NCI-H146 treated with DMSO at 0.1 percent for 48 hours (cell line): ENCODE data around the gene ATAD2B.
"Not testable (repeated sequence)": the region's sequence is repeated elsewhere in the genome, so short reads cannot be mapped to it uniquely, and the experiment has no call there.

Experiments used
- DNase-seq: peaks from one replicate; lab custom pipeline; 2025; ENCODE audit not compliant: unreplicated experiment; lab: John Stamatoyannopoulos, UW

Gene ATAD2B

DNA sequence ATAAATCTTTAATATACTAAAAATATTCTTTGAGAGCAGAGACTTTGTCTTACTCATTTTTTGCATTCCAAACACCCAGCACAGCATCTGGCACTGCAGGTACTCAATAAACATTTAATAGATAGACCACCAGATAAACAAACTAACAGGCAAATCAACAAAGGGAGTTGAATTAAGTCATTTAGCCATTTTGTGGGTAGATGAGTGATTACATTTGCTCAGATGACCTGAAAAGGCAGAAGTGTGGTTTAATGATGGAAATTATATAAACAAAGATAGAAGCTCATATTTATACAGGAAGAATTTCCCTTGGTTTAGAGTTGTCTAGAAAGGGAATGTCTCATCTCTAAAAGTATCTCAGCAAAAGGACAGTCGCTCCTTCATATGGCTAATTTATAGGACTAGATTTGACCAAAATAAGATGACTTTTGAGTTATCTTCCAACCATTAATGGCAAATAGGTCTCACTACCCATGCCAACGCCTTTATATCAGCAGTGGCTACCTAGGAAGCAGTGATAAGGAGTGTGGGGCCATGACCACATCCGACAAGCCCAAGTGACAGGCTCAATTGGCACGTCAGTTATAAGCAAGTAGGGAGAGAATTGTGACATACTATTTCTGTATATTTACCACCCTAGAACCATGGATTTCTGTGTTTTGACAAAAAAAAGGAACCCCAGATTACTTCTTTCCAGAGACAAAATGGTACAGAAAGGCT is 173.5 kb downstream of the ATAD2B start:
- DNase-seq: no peak

DNA sequence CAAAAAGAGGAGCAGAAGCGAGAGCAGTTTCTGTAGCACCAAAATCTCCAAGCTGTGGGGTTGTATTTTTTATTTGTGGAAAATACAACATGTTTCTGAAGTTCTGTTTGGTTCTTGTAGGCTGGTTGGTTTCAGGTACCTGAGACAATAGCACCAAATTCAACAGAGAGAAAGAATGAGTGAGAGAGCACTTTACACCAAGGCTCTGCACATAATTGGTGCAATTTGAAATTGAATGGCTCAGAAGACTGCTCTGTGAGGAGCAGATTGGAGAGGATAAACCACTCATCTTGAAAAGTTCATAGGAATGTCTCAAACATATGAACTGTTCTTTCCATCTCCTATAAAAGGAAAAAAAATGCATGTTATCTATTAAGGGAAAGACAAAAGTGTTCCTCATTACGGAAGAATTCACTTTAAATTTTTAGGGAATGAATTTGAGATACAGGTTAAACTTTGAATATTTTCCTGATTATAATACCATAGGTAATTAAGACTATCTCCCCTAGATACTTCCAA is 175.1 kb downstream of the ATAD2B start:
- DNase-seq: no peak

DNA sequence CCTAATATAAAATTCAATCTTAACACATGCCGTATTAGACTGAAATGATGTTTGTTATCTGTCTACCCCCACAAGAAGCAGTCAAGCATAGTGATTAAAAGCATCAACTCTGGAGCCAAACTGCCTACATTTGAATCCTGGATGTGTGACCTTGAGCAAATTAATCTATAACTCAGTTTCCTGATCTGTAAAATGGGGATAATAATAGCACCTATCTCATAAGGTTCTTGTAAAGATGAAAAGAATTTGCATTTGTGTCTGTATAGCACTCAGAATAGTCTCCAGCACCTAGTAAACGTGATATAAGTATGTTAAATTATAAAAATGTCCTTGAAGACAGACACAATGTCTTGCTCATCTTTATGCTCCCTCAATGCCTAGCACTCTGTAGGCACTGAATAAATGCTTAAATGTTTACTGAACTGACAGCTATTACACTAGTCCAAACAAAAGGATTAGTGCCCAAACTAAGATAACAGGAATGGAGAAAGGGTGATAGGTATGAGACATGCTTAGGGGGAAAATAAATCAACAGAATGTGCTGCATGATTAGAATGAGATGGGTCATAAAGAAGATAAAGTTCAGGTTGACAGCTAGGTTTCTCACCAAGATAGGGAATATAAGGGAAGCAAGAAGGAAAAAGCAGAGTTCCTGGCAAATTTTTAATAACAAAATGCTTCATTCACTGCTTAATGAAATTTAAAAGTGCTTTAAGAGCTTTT is 180.6 kb downstream of the ATAD2B start:
- DNase-seq: no peak

DNA sequence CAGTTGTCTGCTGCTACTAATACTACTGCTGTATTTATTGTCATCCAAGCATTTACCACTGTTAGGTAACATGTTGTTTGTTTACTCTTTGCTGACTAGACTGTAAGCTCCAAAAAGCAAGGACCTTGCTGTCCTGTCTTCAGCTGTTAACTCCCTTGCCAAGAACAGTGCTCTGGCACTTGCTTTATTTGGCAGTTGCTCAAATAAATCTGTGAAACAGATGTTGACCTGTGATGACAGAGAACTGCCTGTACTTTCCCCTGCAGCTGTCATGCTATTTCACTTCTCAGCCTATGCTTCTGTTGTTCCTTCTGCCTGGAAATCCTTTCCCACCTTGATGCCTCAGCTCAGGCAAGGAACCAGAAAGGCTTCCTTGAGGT is 181.2 kb downstream of the ATAD2B start:
- DNase-seq: no peak

DNA sequence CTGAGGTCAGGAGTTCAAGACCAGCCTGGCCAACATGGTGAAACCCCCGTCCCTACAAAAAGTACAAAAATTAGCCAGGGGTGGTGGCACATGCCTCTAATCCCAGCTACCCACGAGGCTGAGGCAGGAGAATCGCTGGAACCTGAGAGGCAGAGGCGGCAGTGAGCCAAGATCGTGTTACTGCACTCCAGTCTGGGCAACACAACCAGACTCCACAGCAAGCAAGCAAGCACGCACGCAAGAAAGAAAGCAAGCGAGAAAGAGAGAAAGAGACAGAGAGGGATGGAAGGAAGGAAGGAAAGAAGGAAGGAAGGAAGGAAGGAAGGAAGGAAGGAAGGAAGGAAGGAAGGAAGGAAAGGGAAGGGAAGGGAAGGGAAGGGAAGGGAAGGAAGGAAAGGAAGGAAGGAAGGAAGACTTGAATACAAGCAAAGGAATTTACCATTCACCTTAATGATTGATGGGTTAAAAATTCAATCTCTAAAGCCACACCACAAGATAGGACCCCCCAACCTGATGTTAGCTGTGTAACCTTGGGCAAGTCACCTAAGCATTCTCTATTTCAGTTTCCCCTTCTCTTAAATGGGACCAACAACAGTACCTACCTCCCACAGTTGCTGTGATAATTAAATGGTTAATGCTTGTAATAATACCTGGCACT is 181.7 kb downstream of the ATAD2B start:
- DNase-seq: no peak

DNA sequence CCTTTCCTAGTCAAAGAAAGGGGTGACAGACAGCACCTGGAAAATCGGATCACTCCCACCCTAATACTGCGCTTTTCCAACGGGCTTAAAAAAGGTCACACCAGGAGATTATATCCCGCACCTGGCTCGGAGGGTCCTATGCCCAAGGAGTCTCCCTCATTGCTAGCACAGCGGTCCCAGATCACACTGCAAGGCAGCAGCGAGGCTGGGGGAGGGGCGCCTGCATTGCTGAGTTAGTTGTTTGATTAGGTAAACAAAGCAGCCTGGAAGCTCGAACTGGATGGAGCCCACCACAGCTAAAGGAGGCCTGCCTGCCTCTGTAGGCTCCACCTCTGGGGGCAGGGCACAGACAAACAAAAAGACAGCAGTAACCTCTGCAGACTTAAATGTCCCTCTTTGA is 190.1 kb downstream of the ATAD2B start:
- DNase-seq: not testable (repeated sequence)

DNA sequence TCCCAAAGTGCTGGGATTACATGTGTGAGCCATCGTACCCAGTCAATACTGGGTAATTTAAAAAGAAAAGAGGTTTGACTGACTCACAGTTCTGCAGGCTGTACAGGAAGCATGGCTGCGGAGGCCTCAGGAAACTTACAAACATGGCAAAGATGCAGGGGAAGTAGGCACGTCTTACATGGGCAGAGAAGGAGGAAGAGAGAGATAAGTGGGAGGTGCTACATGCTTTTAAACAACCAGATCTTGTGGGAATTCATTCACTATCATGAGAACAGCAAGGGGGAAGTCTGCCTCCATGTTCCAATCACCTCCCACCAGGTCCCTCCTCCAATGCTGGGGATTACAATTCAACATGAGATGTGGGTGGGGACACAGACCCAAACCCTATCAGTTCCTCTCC is 192.5 kb downstream of the ATAD2B start:
- DNase-seq: no peak

DNA sequence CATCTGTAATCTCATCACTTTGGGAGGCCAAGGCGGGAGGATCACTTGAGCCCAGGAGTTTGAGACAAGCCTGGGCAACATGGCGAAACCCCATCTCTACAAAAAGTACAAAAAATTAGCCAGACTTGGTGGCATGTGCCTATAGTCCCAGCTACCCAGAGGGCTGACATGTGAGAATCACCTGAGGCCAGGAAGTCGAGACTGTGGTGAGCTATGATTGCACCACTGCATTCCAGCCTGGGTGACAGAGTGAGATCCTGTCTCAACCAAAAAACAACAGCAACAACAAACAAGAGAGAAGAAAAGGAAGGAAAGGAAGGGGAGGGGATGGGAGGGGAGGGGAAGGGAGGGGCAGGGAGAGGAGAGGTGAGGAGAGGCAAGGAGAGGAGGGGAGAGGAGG is 203.9 kb downstream of the ATAD2B start:
- DNase-seq: not testable (repeated sequence)

DNA sequence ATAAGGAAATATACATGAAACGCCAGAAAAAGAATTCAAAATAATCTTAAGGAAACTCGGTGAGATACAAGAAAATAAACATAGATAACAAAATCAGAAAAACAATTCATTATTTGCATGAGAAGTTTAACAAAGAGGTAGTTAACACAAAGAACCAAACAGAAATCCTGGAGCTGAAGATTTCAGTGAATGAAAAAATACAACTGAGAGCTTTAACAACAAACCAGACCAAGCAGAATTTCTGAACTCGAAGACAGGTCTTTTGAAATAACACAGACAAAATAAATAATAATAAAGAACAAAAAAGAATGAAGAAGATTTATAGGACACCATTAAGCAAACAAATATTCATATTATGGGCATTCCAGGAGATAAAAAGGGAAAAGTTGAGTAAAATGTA is 204.7 kb downstream of the ATAD2B start:
- no peak for DNase-seq

DNA sequence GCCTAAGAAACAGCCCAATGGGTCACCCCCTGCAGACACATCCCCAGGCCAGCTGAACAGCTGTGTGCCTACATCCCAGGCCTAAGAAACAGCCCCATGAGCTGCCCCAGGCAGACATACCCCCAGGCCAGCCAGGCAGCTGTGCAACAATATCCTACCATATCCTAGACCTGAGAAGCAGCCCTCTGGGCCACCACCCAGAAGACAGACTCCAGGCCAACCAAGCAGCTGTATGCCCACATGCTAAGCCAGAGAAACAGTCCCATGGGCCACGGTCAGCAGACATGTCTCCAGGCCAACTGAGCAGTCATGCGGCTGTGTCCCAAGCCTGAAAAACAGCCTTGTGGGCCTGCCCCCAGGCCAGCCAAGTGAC is 205.5 kb downstream of the ATAD2B start:
- no peak for DNase-seq

DNA sequence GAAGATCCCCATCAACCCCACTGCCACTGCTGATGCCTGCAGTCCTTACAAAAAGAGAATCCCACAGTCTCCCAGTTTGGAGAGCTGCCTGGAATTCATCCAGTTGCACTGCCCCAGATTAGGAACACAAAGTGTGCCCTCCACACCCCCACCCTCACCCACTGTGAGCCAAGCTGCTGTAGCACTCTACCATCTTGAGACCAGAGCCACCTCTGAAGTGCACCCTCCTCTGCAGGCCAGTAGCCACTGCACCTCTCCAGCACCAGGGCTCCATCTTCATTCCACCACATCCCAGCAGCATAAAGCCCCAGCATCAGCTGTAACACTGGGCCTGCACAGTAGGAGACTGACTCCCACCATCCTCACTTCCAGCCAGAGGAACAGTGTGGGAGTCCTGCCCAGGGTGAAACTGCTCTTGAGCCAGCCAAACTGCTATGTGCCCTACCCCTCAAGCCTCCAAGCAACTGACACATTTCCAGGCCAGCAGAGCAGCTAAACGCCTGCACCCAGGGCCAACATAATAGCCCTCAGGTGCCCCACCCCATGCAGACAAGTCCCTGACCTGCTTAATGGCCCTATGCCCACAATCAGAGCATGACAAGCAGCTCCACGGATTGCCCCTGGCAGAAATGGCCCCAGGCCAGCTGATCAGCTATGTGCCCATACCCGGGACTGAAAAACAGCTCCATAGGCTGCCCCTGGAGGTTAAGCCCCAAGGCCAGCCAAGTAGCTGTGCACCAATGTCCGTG is 206.0 kb downstream of the ATAD2B start:
- no peak for DNase-seq

DNA sequence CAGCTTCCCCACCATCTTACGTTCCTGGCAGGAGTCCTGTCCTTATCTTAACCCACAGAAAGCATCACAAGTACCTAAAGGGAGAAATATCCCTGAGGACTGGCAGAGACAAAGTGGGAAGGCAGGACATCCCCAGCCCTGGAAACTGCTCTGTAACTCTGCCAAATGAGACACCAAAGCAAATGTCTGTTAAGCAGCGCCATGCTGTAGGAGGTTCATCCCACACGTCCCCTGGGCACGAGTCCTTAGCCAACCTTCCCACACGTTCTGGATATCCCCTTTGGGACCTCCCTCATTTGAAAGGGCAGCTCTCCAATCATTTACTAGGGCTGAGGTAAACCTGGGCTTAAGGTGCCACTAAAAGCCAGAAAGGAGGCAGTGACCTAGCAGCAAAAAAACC is 207.2 kb downstream of the ATAD2B start:
- no peak for DNase-seq

DNA sequence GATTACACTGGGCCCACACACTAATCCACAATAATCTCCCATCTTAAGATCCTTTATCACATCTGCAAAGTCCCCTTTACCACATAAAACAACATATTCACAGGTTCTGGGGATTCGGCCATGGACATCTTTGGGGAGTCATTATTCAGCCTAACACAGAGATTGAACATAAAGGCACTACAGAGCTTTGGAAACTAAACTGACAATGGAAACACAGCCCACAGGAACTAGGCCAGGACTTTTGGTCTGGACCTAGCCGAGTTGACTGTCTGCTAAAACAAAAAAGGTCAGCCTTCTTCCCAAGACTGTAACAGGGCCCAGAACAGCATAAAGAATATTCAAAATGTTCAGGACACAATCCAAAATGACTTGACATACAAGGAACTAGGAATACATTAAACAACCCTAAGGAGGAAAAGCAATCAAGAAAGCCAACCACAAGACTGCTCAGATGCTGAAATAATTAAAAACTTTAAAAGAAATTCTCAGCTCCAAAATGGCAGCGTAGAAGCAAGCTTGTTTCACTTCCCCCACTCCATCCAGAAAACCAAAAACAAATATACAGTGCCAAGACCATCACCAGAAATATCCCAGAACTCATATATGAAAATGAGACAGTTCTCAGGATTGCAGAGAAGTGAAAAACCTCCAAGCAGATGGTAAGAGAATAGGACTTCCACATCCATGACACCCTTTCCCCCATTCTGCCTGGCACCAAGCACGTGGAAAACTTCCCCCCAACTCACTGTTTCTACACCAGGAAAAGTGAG is 207.8 kb downstream of the ATAD2B start:
- no peak for DNase-seq

DNA sequence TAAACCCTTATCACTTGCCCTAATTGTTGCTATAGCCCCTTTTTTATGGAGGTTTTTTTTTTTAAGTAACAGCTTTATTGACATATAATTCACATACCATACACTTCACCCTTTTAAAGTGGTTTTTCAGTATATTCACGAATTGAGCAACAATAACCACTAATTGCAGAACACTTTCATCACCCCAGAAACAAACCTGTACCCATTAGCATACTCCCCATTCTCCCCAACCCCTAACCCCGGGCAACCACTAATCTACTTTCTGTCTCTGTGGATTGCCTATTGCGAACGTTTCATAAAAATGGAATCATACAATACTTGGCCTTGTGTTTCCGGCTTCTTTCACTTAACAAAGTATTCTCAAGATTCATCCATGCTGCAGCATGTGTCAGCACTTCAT is 213.6 kb downstream of the ATAD2B start:
- no peak for DNase-seq

DNA sequence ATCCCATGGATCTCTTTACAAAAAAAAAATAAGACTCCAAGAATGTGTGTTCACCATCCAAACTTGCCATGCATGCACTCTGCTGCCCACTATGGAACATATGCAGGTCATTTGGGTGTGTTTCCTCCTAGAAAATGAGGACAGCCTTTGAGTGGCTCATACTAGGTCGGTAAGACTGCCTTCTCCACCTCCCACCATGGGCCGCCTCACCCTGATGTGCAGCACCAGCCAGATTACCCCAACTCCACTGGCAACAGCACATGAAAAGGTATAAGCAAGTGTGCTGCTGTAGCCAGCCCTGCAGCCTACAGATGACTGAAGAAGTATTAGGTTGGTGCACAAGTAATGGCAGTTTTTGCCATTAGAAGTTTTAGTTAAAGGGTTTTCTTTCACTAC is 214.2 kb downstream of the ATAD2B start:
- DNase-seq: no peak

DNA sequence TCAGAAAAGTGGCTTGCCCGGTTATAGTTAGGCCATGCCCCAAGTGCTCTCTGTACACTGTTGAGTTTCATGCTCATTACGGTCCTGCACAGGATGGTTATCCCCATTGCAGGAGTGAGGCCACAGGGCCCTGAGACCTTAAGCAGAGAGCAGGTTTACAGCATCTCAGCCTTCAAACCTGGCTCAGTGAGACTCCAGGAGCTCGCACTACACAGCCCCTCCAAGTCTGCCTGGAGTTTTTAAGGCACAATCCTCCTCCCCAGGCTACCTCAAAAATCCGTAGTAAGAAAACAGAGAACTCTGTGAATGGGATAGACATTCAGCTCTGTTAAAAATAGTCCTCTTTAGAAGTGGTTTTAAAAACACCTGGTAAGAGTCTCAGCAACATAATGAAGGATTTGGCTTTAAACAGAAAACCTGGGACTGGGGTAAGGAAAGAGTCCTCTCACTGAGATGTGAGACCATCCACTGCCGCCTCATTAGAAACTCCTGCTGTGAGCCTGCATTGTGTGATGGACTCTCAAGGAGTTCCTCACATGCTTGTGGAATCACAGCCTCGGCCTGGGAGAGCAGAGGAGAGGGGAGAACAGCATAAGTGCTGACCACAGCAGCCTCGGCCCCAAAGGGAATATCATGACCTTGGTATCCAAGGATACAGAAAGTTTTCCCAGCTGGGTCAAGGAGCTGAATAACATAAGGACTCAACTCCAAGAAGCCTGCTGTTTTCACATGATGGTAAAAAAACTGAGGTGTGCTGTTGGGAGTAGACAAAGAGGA is 214.8 kb downstream of the ATAD2B start:
- no peak for DNase-seq

DNA sequence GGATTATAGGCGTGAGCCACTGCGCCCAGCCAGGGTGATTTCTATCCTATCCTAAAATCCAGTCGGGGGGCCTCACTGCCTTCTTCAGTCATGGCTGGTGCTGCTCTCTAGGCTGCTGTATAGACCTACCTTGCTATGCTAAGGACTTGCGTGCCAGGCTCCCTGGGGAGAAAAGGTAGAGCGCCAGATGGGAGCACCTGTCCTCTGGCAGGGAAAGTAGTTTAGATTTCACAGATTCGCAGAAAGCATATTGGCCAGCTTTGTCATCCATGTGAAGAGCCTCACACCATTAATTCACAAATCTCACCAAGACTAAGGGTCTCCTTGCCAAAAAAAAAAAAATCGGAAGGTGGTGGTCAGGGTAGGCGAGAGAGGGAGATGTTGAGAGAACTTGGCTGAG is 217.6 kb downstream of the ATAD2B start:
- no peak for DNase-seq

DNA sequence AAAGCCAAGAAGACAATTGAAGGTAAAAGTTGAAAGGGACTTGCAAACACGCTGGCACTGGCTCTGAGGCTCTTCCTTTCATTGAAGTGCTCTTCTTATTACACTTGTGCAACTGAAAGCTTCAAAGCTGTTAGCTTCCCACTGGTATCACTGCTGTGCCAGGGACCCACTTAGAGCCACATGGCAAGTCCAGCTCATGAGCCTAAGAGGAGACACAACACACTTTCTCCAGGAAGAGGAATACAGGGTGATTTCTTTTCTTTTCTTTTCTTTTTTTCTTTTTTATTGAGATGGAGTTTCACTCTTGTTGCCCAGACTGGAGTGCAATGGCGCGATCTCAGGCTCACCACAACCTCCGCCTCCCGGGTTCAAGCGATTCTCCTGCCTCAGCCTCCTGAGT is 218.2 kb downstream of the ATAD2B start:
- no peak for DNase-seq

DNA sequence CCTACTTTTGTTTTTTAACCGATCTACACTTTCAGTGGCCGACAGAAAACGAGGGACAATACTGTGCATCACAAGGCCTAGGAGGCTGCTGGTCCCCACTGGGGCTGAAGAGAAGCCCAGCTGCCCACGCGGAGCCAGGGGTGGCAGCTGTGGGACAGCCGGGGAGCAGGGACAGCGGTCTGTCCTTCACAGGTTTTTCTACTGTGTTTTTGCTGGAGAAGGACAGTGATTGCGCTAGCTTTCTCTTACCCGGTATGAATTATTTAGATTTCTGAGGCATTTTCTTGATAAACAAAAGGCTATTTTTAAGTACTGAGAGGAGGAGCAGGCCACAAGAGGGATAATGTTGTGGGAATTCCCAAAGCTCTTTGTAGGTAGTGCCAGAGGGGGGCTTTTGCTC is 219.8 kb downstream of the ATAD2B start:
- no peak for DNase-seq

DNA sequence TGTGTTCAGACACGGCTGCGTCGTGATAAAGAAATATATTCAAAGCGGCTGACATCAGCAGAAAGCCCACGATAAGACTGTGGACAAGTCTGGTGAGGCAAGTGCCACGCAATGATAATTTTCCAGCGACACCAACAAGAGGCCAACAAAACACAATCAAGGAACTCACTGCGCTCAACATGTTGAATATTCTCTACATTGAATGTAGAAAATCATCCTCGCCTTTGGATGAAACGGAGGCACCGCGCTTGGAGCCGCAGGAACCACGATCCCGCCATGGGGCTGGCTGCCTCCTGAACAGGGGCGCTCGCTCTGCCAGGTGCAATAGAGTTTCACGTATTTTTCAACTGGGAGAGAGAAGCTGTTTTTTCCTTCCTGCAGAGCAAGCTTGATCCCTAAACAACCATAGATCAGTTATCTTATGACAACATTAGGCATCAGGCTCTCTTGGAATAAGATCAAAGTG is 220.3 kb downstream of the ATAD2B start:
- DNase-seq: no peak
